Smooth muscle cell of the coronary artery (primary cell): Measurements from ENCODE around the gene MGST2. TPM values are rescaled to one million over a fixed set of nuclear protein-coding genes. Genes with fewer than 3 reads are reported as not detected.

Experiments used
- total RNA-seq: library from RNA; depleted of rRNA; stranded (reverse); fragments of >200 nt; gene quantifications from 2 replicates; pipeline ENCODE4 v1.2.3, GENCODE V29; 2014; ENCODE audit warnings: low replicate concordance

The MGST2 gene
- total RNA-seq: 1.4 and 21.6 TPM in 2 replicates

DNA sequence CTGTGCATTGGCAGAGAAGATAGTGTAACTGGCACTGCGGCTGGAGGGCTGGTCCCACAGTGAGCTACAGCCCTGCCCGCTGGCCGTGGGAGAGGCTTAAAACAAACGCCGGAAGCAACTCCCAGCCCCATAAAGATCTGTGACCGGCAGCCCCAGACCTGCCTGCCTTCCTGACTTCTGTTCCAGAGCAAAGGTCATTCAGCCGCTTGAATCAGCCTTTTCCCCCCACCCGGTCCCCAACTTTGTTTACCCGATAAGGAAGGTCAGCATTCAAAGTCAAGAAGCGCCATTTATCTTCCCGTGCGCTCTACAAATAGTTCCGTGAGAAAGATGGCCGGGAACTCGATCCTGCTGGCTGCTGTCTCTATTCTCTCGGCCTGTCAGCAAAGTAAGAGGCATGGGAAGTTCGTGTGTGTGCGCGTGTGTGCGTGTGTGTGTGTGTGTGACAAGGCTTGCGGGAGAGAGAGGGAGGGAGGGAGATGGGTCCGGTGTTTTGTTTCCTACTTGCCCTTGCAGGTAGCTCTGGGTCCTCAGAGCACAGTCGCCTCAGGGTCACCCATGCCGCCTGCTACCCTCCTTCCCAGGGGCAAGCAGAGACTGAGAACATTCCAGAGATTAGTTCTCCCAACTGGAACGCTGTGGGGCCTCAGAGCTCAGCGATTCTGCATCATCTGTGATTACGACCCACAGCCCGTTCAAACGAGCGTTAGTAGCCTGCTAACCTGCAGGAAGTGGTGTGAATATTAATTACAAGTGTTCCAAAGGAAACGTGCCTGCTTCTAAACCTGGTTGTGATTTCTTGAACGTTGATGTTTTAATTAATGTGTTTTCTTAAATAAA is at the start of gene MGST2:
TSS of gene MGST2 (plus strand) at position 130 of the 840 bp plus-strand sequence. CDS start at position 331, 201 bp downstream.

Other genes with a start within 250 kb of the MGST2 start
- gene RAB33B, start 211.7 kb upstream of the MGST2 start, total RNA-seq: 11.7 and 14.7 TPM in 2 replicates
- 54.5 and 180 TPM in 2 replicates for gene SETD7, start 109.6 kb upstream of the MGST2 start, total RNA-seq